Left hindlimb (tissue), 1 donor: ENCODE data around the gene BICRA.
A peak's percentile ranks its signal among the peaks of the same experiment; 100 is the strongest.
"Not testable (repeated sequence)": the region's sequence is repeated elsewhere in the genome, so short reads cannot be mapped to it uniquely, and the experiment has no call there.

Experiments used
- DNase-seq: peaks from one replicate; pipeline ENCODE4 v3.0.0-alpha.2; 2018

Gene BICRA

GRCh38 chr19:47608969-47609905, at the start of gene BICRA:
Gene BICRA (plus strand): TSS chr19:47609134. CDS start chr19:47673575, 64,441 bp downstream.
- peak; percentile 85 for DNase-seq

GRCh38 chr19:47560999-47561398, 47.9 kb upstream of the BICRA start:
- no peak for DNase-seq

- DNase-seq = no peak
Observed at GRCh38 chr19:47561440-47562057, 47.4 kb upstream of the BICRA start.

GRCh38 chr19:47564081-47564480, 44.9 kb upstream of the BICRA start:
- no peak for DNase-seq

- no peak for DNase-seq
Observed at GRCh38 chr19:47569331-47569730, 39.6 kb upstream of the BICRA start.

GRCh38 chr19:47572635-47573034, 36.3 kb upstream of the BICRA start:
- no peak for DNase-seq

- DNase-seq = peak; percentile 76
Observed at GRCh38 chr19:47573071-47574026, 35.6 kb upstream of the BICRA start, which contains the start of gene ZNF541. Gene ZNF541 (minus strand): TSS chr19:47573148. CDS start chr19:47555856, 17,292 bp downstream.

GRCh38 chr19:47580397-47580796, 28.5 kb upstream of the BICRA start:
- DNase-seq = no peak

GRCh38 chr19:47581605-47582319, 27.2 kb upstream of the BICRA start:
- DNase-seq = no peak

GRCh38 chr19:47582320-47582909, 26.5 kb upstream of the BICRA start:
- DNase-seq = no peak

GRCh38 chr19:47583161-47583560, 25.8 kb upstream of the BICRA start:
- not testable (repeated sequence) for DNase-seq

GRCh38 chr19:47587295-47587694, 21.6 kb upstream of the BICRA start:
- no peak for DNase-seq

GRCh38 chr19:47589824-47590223, 19.1 kb upstream of the BICRA start:
- no peak for DNase-seq

GRCh38 chr19:47593860-47594259, 15.1 kb upstream of the BICRA start:
- no peak for DNase-seq

GRCh38 chr19:47595944-47596343, 13.0 kb upstream of the BICRA start:
- no peak for DNase-seq

GRCh38 chr19:47598407-47599349, 10.3 kb upstream of the BICRA start:
- no peak for DNase-seq

GRCh38 chr19:47599671-47600245, 9.2 kb upstream of the BICRA start:
- not testable (repeated sequence) for DNase-seq

GRCh38 chr19:47600246-47601179, 8.4 kb upstream of the BICRA start:
- peak; percentile 100 for DNase-seq
